ENCODE measurements around the gene HOXB4. TPM values are rescaled to one million over a fixed set of nuclear protein-coding genes. Genes with fewer than 3 reads are reported as not detected.

The HOXB4 gene
- total RNA-seq, 1 donor from 2014 or later = 0.90 TPM

DNA sequence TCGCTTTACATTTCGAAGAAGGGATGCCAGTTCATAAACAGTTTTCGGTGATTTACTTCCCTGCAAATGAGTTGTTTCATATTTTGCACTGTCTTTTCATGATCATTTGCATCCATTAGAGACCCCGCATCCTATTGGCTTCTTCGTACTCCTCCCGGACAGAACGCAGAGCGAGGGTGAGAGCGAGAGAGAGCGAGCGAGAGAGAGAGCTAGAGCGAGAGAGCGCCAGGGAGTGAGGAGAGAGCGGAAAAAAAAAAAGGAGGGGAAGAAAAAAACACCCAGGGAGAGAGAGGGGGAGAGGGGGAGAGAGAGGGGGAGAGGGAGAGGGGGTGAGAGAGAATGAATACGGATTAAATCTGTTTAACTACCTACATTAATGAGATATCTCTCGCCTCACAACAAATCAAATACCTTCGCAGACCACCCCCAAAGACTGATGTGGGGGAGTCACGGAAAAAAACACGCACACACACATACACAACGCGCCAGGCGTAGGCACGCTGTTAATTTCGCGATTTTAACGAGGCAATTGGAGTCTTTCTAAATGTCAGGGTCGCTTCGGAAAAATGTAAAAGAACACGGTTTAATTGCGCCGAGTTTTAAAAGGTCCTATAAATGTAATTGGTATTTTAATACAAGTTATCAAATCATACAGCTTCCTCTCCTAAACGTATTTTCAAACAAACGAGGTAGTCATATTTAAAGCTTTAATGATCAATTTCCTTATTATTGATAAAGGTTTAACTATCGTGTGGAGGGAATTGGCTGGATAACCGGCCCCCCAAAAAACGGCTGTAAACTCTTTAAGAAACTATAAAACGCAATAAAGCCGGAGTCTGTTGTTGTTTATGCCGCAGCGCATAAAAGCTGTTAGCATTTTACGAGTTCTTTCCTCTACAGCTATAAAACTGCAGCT lies 37.2 kb upstream of the HOXB4 start, which contains the start of gene HOXB8:
Gene HOXB8, minus strand, starts transcription at position 246 of the 916 bp plus-strand sequence. CDS start 588 bp downstream, outside the sequence.
- DNase-seq (ENCODE audit: low read depth in 2 of 2) = no peak

DNA sequence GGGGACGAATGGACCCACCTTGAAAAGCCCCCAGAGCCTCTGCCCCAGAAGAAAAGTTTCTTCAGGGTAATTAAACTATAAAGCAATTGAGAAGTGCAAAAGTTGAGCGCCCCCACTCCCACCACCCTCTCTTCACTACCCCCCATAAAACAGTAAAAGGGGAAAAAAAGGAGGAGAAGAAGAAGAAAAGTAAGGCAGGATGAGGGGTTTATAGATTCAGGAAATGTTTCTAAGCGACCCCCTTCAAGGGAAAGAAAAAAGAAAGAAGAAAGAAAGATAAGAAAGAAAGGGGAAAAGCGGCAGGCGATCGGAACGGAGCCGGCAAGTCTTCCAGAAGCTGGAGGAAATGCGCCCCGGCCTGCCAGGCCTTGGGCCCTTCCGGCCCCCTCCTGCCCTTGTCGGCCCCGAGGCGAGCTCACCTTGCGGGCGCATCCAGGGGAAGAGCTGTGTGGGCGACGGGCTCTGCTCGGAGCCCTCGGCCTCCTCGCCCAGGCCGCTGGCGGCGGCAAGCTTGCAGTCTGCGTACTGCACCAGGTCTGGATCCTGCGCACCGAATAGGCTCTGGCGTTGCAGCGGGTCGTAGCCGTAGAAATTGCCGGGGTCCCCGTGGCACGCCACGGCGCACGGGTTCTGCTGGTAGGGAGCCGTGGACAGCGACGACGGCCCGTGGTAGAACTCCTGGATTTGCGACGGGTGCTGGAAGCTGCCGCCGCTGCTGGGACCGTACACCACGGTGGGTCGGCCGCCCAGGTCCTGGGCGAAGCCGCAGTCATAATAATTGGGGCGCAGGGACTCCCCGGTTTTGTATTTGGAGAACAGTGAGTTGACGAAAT lies 35.9 kb upstream of the HOXB4 start:
- peak in 1 of 2 donors; percentile 58 for DNase-seq (ENCODE audit: low read depth in 2 of 2)

DNA sequence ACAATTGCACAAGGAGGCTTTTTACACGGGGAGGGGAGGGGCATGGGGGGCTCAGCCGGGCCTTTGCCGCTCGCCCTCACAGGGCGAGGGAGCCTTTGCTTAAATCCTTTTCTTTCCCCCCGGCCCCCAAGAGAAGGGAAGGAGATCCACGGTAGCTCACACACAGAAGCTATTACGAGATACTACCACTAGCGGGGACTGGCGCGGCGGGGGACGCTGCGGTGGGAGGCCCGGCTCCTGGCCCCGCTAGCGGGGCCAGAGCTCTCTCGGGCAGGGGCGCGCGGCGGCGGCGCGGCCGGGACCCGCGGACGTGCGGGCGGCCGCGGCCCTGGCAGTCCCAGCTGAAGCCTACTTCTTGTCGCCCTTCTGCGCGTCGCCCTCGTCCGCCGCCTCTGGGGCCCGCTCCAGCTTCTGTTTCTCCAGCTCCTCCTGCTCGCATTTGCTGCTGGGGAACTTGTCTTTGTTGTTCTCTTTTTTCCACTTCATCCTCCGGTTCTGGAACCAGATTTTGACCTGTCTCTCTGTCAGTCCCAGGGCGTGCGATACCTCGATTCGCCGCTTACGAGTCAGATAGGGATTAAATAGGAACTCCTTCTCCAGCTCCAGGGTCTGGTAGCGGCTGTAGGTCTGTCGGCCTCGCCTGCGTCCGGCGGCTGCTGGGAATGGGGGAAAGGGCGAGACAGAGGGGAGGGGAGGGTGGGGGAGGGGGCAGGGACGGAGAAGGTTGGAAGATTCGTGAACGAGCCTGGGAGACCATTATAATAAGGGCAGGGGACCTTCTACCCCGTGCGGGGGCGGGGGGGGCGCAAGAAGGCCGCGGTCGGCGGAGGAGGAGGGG lies 34.9 kb upstream of the HOXB4 start:
- peak in 1 of 2 donors; percentile 72 for DNase-seq (ENCODE audit: low read depth in 2 of 2)

- peak in 1 of 2 donors; percentile 52 for DNase-seq (ENCODE audit: low read depth in 2 of 2)
Measured at GRCh38 chr17:48612456-48612853, 34.3 kb upstream of the HOXB4 start.

- DNase-seq (ENCODE audit: low read depth in 2 of 2) = peak in 1 of 2 donors; percentile 53
Measured at GRCh38 chr17:48611681-48612455, 33.7 kb upstream of the HOXB4 start.

GRCh38 chr17:48611213-48611612 lies 33.1 kb upstream of the HOXB4 start:
- DNase-seq (ENCODE audit: low read depth in 2 of 2) = peak in 1 of 2 donors; percentile 31

- DNase-seq (ENCODE audit: low read depth in 2 of 2) = peak in 1 of 2 donors; percentile 69
Measured at GRCh38 chr17:48610282-48611211, 32.4 kb upstream of the HOXB4 start, which contains the start of gene HOXB7. HOXB7 (minus strand) TSS chr17:48611017; CDS start chr17:48610918, 99 bp downstream.

DNA sequence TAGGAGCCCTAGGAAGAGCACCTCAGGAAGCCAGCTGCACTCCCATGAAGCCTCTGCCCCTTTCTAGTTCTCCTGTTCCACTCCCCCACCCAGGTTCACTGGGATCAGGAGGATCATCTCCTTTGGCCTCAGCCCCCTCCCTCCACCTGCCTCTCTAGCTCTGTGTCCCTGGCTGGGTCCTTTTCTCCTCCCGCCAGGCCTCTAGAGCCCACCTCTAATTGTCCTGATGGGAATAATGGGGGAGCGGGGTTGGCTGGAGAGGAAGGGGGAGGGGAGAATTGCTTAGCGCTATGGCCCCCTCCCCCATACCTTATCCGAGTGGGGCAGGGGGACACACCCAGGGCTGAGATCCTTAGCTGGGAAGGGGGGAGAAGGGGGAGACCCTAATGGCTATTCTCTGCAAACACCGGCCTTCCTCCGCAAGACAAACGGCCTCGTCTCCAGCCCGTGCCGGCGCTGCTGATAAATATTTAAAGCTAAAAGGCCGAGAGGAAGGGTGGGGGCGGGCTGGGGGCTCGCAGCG lies 31.7 kb upstream of the HOXB4 start:
- DNase-seq (ENCODE audit: low read depth in 2 of 2) = no peak

DNA sequence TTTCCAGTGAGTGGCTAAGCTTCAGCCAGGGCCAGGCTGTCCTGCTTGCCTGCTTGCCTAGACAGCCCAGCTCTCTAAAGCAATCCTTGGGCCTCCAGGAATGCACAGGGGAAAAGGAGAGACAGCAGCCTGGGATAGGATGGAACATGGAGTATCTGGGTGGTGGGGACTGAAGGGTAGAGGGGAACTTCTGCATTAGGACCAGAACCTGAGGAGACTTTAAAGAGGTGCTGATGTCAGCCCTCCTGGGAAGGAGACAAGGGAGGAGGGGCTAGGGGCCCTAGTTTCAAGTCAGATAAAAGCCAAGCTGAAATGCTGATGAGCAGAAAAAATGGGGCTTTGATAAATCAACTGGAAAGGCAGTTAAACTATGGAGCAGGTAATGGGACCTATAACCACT lies 30.9 kb upstream of the HOXB4 start:
- no peak for DNase-seq (ENCODE audit: low read depth in 2 of 2)

GRCh38 chr17:48608494-48608834 lies 30.3 kb upstream of the HOXB4 start:
- no peak for DNase-seq (ENCODE audit: low read depth in 2 of 2)

GRCh38 chr17:48606892-48607614 lies 28.9 kb upstream of the HOXB4 start:
- DNase-seq (ENCODE audit: low read depth in 2 of 2) = no peak

- no peak for DNase-seq (ENCODE audit: low read depth in 2 of 2)
Measured at GRCh38 chr17:48605991-48606891, 28.1 kb upstream of the HOXB4 start.

- no peak for DNase-seq (ENCODE audit: low read depth in 2 of 2)
Measured at GRCh38 chr17:48605409-48605919, 27.3 kb upstream of the HOXB4 start.

- peak in 1 of 2 donors; percentile 76 for DNase-seq (ENCODE audit: low read depth in 2 of 2)
Measured at GRCh38 chr17:48604770-48605329, 26.7 kb upstream of the HOXB4 start, which contains the start of gene HOXB6. HOXB6 (minus strand) TSS chr17:48604986; CDS start chr17:48598150, 6,836 bp downstream.

DNA sequence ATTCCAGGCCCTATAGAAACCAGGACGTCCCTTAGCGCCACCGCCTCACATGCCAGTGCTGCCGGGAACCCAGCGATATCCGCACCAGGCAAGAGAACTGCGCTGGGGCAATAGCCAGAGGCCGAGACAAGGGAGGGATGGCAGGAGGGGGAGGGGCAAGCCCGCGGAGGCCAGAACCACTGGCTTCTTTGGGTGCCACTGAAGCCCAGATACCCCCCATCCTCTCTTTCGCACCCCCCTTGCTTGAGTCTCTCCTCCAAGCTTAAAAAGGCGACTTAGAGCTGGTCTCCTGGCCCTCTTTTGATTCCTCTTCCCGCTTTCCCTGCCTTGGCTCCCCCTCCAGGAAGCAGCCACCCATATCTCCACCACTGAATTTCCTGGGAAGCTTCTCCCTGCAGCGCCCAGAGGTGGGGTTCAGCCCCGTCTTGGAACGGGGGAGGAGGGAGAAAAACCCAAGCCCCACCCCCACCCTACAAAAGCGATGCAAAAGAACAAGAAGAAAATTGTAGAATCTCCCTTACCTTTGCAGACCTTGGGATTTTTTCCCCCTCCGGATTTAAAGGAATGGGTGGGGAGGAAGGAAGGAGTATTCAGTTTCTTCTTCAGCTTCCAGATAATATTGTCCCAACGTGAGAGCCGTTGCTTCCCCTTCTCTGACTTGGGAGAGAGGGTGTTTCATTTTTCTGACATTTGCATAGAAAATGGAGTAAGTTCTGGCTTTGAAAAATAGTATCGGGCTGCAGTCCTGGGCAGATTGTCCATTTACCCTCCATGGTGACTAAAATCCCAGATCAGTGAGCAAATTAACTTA lies 26.0 kb upstream of the HOXB4 start:
- peak in 1 of 2 donors; percentile 55 for DNase-seq (ENCODE audit: low read depth in 2 of 2)
